ENCODE data around the gene CEP120.

The CEP120 gene

DNA sequence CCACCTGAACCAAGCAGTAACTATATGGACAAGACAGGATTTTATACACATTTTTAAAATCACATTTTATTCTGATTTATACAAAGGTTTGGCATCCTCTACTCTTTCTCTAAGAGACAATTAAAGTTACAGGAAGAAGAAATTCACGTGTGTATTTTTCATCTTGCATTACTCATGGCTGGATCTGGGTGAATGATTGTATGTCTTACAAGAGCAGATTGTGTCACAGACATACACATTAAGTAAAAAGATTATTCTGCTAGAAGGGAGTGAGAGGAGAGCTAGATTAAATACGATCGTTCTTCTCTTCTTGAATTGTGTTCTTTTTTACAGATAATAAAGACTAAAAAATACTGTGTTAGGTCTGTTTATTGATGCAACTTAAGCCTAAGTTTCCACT is 20.8 kb upstream of the CEP120 start:
- H4K20me1 ChIP-seq (ENCODE audit: insufficient read depth, low read length, poor library complexity, severe bottlenecking) = no peaks in the 10 kb centered on the region
- no peaks in the 10 kb centered on the region for H3K4me1 ChIP-seq (ENCODE audit: insufficient read depth, low read length, poor library complexity, severe bottlenecking)
- no peaks in the 10 kb centered on the region for H3K79me2 ChIP-seq (ENCODE audit: insufficient read depth, low read length)
- no peak overlapping the region for H3K9ac ChIP-seq (ENCODE audit: low read depth, low read length, poor library complexity, severe bottlenecking)
- H3K4me3 ChIP-seq (ENCODE audit: low read length, poor library complexity, severe bottlenecking) = no peak overlapping the region
- H3F3A ChIP-seq (ENCODE audit: low read depth) = no peaks in the 10 kb centered on the region
- H3K9me3 ChIP-seq (ENCODE audit: insufficient read depth, low read depth, low read length) = no peaks in the 10 kb centered on the region
- H3K4me2 ChIP-seq (ENCODE audit: low read depth, low read length, poor library complexity, severe bottlenecking) = no peak overlapping the region
- H3K36me3 ChIP-seq (ENCODE audit: insufficient read depth, low read length) = no peaks in the 10 kb centered on the region
- no peaks in the 10 kb centered on the region for H3K27me3 ChIP-seq (ENCODE audit: insufficient read depth, low read length, poor library complexity, severe bottlenecking)
- H2AFZ ChIP-seq (ENCODE audit: low read length) = no peak overlapping the region
- TF ChIP-seq CTCF (conservative IDR thresholded peaks at IDR 0.05; ENCODE audit: low read length) (no peak), EZH2phosphoT487 (IDR thresholded peaks at IDR 0.05; ENCODE audit: borderline replicate concordance) (no peak)
- H3K9me2 ChIP-seq (replicated peaks; ENCODE audit: low read depth, low read length) = no peaks in the 10 kb centered on the region

DNA sequence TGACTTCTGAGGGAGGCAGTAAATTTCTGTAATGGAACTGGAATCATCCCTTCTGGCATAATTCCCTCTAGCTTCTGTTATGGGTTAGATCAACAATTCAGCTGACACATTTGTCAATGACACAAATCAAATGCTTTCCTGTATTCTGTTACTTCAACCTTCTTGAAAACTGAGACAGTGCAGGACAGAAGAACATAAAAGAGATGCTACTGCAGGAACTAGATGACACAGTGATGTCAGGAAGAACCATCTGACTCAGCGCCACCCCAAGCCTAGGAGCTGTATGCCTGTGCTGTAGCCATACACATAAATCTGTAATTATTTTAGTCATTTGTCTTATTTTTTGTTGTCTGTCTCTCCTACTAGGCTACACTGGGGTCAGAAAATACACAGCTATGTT is 18.2 kb upstream of the CEP120 start:
- no peaks in the 10 kb centered on the region for H3K9me2 ChIP-seq (replicated peaks; ENCODE audit: low read depth, low read length)
- H3K27me3 ChIP-seq (ENCODE audit: insufficient read depth, low read length, poor library complexity, severe bottlenecking) = no peaks in the 10 kb centered on the region
- H3K9ac ChIP-seq (ENCODE audit: low read depth, low read length, poor library complexity, severe bottlenecking) = no peak overlapping the region
- no peaks in the 10 kb centered on the region for H3K9me3 ChIP-seq (ENCODE audit: insufficient read depth, low read depth, low read length)
- no peaks in the 10 kb centered on the region for H3K79me2 ChIP-seq (ENCODE audit: insufficient read depth, low read length)
- H3F3A ChIP-seq (ENCODE audit: low read depth) = no peaks in the 10 kb centered on the region
- no peaks in the 10 kb centered on the region for H3K36me3 ChIP-seq (ENCODE audit: insufficient read depth, low read length)
- H3K4me3 ChIP-seq (ENCODE audit: low read length, poor library complexity, severe bottlenecking) = no peak overlapping the region
- H2AFZ ChIP-seq (ENCODE audit: low read length) = no peak overlapping the region
- H3K4me2 ChIP-seq (ENCODE audit: low read depth, low read length, poor library complexity, severe bottlenecking) = no peak overlapping the region
- no peaks in the 10 kb centered on the region for H3K4me1 ChIP-seq (ENCODE audit: insufficient read depth, low read length, poor library complexity, severe bottlenecking)
- no peaks in the 10 kb centered on the region for H4K20me1 ChIP-seq (ENCODE audit: insufficient read depth, low read length, poor library complexity, severe bottlenecking)
- TF ChIP-seq CTCF (conservative IDR thresholded peaks at IDR 0.05; ENCODE audit: low read length) (no peak), EZH2phosphoT487 (IDR thresholded peaks at IDR 0.05; ENCODE audit: borderline replicate concordance) (no peak)

DNA sequence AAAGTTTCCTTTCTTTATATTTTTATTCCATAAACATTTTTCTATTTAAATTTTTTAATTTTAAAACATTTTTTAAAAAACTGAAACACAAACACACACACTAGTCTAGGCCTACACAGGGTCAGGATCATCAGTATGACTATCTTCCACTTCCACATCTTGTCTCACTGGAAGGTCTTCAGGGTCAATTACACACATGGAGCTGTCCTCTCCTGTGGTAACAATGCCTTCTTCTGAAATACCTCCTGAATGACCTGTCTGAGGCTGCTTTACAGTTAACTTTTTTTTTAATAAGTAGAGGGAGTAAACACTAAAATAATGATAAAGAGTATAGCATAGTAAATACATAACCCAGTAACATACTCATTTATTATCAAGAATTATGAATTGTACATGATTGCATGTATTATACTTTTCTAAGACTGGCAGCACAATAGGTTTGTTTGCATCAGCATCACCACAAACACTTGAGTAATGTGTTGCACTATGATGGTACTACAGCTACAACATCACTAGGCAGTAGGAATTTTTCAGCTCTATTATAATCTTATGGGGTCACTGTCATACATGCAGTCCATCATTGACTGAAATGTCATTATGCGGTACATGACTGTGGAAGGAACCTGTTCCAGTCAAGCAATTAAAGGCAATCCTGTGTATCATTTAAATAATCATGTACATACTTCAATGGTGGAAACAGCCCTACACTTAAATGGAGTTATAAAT is 17.4 kb upstream of the CEP120 start:
- no peak for TF ChIP-seq EZH2phosphoT487 (IDR thresholded peaks at IDR 0.05; ENCODE audit: borderline replicate concordance)
- TF ChIP-seq CTCF (conservative IDR thresholded peaks at IDR 0.05; ENCODE audit: low read length) = no peak

More for the DNA sequence above, 17.4 kb upstream of the CEP120 start:
- H3K4me1 ChIP-seq (ENCODE audit: insufficient read depth, low read length, poor library complexity, severe bottlenecking) = no peaks in the 10 kb centered on the region
- no peaks in the 10 kb centered on the region for H3K79me2 ChIP-seq (ENCODE audit: insufficient read depth, low read length)
- no peaks in the 10 kb centered on the region for H3K27me3 ChIP-seq (ENCODE audit: insufficient read depth, low read length, poor library complexity, severe bottlenecking)
- H3K4me2 ChIP-seq (ENCODE audit: low read depth, low read length, poor library complexity, severe bottlenecking) = no peak overlapping the region
- H4K20me1 ChIP-seq (ENCODE audit: insufficient read depth, low read length, poor library complexity, severe bottlenecking) = no peaks in the 10 kb centered on the region
- H3K9ac ChIP-seq (ENCODE audit: low read depth, low read length, poor library complexity, severe bottlenecking) = no peak overlapping the region
- H2AFZ ChIP-seq (ENCODE audit: low read length) = no peak overlapping the region
- H3K9me2 ChIP-seq (replicated peaks; ENCODE audit: low read depth, low read length) = no peaks in the 10 kb centered on the region
- no peaks in the 10 kb centered on the region for H3K36me3 ChIP-seq (ENCODE audit: insufficient read depth, low read length)
- H3K4me3 ChIP-seq (ENCODE audit: low read length, poor library complexity, severe bottlenecking) = no peak overlapping the region
- H3F3A ChIP-seq (ENCODE audit: low read depth) = no peaks in the 10 kb centered on the region
- no peaks in the 10 kb centered on the region for H3K9me3 ChIP-seq (ENCODE audit: insufficient read depth, low read depth, low read length)
